Natural killer cell (primary cell): Measurements from ENCODE around the gene RBMS3. TPM values are rescaled to one million over a fixed set of nuclear protein-coding genes. Genes with fewer than 3 reads are reported as not detected.

Experiments used
- ATAC-seq, 3 donors: fragments of 150-1000 bp in 2 of 3; fragments of 200-7000 bp in 1 of 3; cut with Tn5 transposase; 1 replicate in 1 of 3; 2 replicates in 2 of 3; pipeline ENCODE4 v1.10.0; 2021; ENCODE audit warnings: mild to moderate bottlenecking in 2 of 3, moderate library complexity in 2 of 3
- DNase-seq, 2 donors: peaks; one replicate each; pipeline versions ENCODE4 v3.0.0 to v3.0.0-alpha.2; 2013 to 2021; ENCODE audit warnings: mixed read lengths in 1 of 2
- H3K27ac ChIP-seq: one replicate; pipeline ENCODE4 v1.5.1; 2013; ENCODE audit warnings: mild to moderate bottlenecking, low read length
- H3K27me3 ChIP-seq: one replicate; pipeline ENCODE4 v1.6.1; 2013; ENCODE audit warnings: low read length; ENCODE audit not compliant: control insufficient read depth, insufficient read depth
- H3K36me3 ChIP-seq: one replicate; pipeline ENCODE4 v1.6.1; 2013; ENCODE audit warnings: low read length; ENCODE audit not compliant: control insufficient read depth, insufficient read depth
- H3K4me1 ChIP-seq: one replicate; pipeline ENCODE4 v1.6.1; 2013; ENCODE audit warnings: low read length; ENCODE audit not compliant: control insufficient read depth, insufficient read depth
- H3K4me3 ChIP-seq: one replicate; pipeline ENCODE4 v1.5.1; 2013; ENCODE audit warnings: low read length
- H3K9me3 ChIP-seq: one replicate; pipeline ENCODE4 v1.6.1; 2013; ENCODE audit warnings: low read length; ENCODE audit not compliant: control insufficient read depth, insufficient read depth
- H3K27ac Mint-ChIP-seq, 2 donors: one replicate each; pipeline ENCODE4 v1.8.0; 2022; ENCODE audit warnings: mild to moderate bottlenecking in 2 of 2, mixed read lengths in 2 of 2, moderate library complexity in 1 of 2
- H3K27me3 Mint-ChIP-seq, 2 donors: one replicate each; pipeline ENCODE4 v1.8.0; 2022; ENCODE audit warnings: low read depth in 2 of 2, mixed read lengths in 2 of 2
- H3K36me3 Mint-ChIP-seq: one replicate; pipeline ENCODE4 v1.8.0; 2022; ENCODE audit warnings: mixed read lengths
- H3K4me1 Mint-ChIP-seq, 2 donors: one replicate each; pipeline ENCODE4 v1.8.0; 2022; ENCODE audit warnings: mixed read lengths in 2 of 2
- H3K4me3 Mint-ChIP-seq: one replicate; pipeline ENCODE4 v1.8.0; 2022; ENCODE audit warnings: mild to moderate bottlenecking, moderate library complexity, mixed read lengths
- H3K9me3 Mint-ChIP-seq, 2 donors: one replicate each; pipeline ENCODE4 v1.8.0; 2022; ENCODE audit warnings: mixed read lengths in 2 of 2
- WGBS: methylation state at CpG from one replicate; pipeline ENCODE4 v1.1.7; 2013; ENCODE audit warnings: missing lambda C conversion rate; ENCODE audit not compliant: insufficient coverage; 5-methylcytosine and 5-hydroxymethylcytosine counted together
- intact Hi-C: fragments of 100-400 bp; cut with micrococcal nuclease; formaldehyde crosslinking; loops from one replicate; pipeline ENCODE4 v1.14.2; 2022
- total RNA-seq, 4 donors: library from RNA; stranded (reverse); fragments of 120-200 nt in 1 of 4; gene quantifications; one replicate each; pipeline versions ENCODE4 v1.2.3 to v1.2.4, GENCODE V29; 2013 to 2022
- TF ChIP-seq, protein P1 (sequence below): fragments of 200-600 bp; IDR thresholded peaks from one replicate; pipeline ENCODE4 v1.8.0; 2022; ENCODE audit warnings: antibody characterized with exemption

Gene RBMS3
- total RNA-seq, 3 donors from 2014 or later (not counting 1 experiment from before 2014, with no cell fraction given): 0.16 TPM; not detected in 2

DNA sequence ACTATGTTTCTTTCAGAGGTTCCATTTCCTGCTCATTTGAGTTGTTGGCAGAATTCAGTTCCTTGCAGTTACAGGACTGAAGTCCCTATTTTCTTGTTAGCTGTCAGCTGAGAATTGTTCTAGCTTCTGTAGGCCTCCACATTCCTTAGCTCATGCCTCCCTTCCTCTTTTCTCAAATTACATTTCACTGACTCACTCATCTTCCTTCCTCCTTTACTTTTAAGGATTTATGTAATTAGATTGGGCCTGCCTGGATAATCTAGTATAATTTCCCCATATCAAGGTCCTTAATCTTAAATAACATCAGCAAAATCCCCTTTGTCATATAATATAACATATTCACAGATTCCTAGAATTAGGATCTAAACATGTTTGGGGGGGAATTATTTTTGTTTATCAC, 40.6 kb upstream of the RBMS3 start:
- Mint-ChIP-seq H3K36me3 (no peaks in the 10 kb centered on the region), H3K4me1 (no peaks in the 10 kb centered on the region), H3K4me3 (no peak overlapping the region), H3K27me3 (no peaks in the 10 kb centered on the region), H3K9me3 (peaks cover 0 to 8% of the 10 kb centered on the region in 2 donors), H3K27ac (no peak overlapping the region)
- H3K4me3 ChIP-seq: no peak overlapping the region
- TF ChIP-seq, protein P1, sequence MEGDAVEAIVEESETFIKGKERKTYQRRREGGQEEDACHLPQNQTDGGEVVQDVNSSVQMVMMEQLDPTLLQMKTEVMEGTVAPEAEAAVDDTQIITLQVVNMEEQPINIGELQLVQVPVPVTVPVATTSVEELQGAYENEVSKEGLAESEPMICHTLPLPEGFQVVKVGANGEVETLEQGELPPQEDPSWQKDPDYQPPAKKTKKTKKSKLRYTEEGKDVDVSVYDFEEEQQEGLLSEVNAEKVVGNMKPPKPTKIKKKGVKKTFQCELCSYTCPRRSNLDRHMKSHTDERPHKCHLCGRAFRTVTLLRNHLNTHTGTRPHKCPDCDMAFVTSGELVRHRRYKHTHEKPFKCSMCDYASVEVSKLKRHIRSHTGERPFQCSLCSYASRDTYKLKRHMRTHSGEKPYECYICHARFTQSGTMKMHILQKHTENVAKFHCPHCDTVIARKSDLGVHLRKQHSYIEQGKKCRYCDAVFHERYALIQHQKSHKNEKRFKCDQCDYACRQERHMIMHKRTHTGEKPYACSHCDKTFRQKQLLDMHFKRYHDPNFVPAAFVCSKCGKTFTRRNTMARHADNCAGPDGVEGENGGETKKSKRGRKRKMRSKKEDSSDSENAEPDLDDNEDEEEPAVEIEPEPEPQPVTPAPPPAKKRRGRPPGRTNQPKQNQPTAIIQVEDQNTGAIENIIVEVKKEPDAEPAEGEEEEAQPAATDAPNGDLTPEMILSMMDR: no peak
- DNase-seq (no peak), ATAC-seq (no peak)
- no peaks in the 10 kb centered on the region for H3K27me3 ChIP-seq
- no peaks in the 10 kb centered on the region for H3K36me3 ChIP-seq
- H3K27ac ChIP-seq: no peak overlapping the region
- intact Hi-C loops: no loop called here
- no peaks in the 10 kb centered on the region for H3K9me3 ChIP-seq
- H3K4me1 ChIP-seq: no peaks in the 10 kb centered on the region

DNA sequence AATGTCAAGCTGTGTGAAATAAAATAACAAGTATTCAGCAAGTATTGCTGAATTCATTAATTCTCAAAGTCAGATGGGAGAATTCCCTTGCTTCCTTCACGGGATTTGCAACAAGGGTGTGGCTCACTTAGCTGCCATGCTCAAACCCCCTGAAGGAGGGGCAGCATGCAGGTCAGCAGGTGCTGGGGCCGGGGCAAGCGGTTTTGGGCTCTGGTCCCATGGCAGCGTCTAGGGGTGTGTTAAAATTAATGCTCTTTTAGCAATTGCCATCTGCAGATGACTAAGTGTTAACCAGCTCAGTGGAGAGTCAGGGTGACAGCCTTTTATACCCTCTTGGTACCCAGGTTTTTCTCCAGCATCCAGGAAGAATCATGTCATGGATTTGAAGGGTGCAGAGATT, 40.0 kb upstream of the RBMS3 start:
- TF ChIP-seq, protein P1: no peak
- Histone ChIP-seq H3K27ac (no peak overlapping the region), H3K4me1 (no peaks in the 10 kb centered on the region), H3K4me3 (no peak overlapping the region), H3K27me3 (no peaks in the 10 kb centered on the region), H3K36me3 (no peaks in the 10 kb centered on the region), H3K9me3 (no peaks in the 10 kb centered on the region)
- 88% methylated on average over 4 of the region's 4 CpGs for WGBS
- H3K27me3 Mint-ChIP-seq: no peaks in the 10 kb centered on the region
- no peaks in the 10 kb centered on the region for H3K4me1 Mint-ChIP-seq
- peaks cover 0 to 8% of the 10 kb centered on the region in 2 donors for H3K9me3 Mint-ChIP-seq
- H3K36me3 Mint-ChIP-seq: no peaks in the 10 kb centered on the region
- intact Hi-C loops: no loop called here
- ATAC-seq (no peak), DNase-seq (no peak)
- no peak overlapping the region for H3K27ac Mint-ChIP-seq
- no peak overlapping the region for H3K4me3 Mint-ChIP-seq

DNA sequence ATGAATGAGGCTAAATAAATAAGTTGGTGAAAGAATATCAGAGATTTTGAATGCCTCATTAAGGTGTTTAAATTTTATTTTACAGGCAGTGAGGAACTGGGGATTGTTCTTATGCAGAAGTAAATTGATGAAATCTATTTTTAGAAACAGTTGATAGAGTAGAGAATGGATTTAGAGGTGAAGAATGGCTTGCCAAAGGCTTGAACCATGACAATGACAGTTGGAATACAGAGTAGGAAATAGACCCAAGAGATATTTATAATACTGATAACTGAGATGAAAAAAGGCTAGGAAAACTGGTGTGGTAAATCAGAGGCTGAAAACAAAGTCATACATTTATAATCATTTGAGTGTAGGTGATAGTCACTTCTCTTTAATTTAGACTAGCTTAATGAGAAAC, 39.0 kb upstream of the RBMS3 start:
- no peak for ATAC-seq
- no peak overlapping the region for H3K4me3 ChIP-seq
- peaks cover 0 to 8% of the 10 kb centered on the region in 2 donors for H3K9me3 Mint-ChIP-seq

DNA sequence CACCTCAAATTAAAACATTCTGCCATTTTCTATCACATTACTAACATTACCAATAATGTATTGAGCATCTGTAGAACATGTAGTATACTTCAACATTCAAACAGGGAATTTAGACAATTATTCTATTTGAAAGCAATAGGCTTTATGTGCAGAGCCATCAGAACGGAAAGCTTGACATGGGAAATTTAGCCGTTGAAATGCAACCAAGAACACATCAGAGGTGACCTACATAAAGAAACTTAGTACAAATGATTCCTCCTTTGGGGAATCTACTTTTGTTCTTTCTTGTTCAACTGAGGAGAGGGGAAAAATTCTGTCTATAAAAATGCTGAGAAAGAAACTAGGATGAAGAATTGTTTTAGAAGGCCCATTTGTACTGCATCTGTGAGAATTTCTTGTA, 38.6 kb upstream of the RBMS3 start:
- TF ChIP-seq, protein P1: no peak
- Mint-ChIP-seq H3K27me3 (no peaks in the 10 kb centered on the region), H3K4me1 (no peaks in the 10 kb centered on the region), H3K9me3 (peaks cover 3 to 9% of the 10 kb centered on the region in 2 donors), H3K27ac (no peak overlapping the region), H3K36me3 (no peaks in the 10 kb centered on the region), H3K4me3 (no peak overlapping the region)
- H3K27ac ChIP-seq: no peak overlapping the region
- H3K36me3 ChIP-seq: no peaks in the 10 kb centered on the region
- no peak overlapping the region for H3K4me3 ChIP-seq
- ATAC-seq: no peak
- no peaks in the 10 kb centered on the region for H3K4me1 ChIP-seq
- DNase-seq: no peak
- intact Hi-C loops: no loop called here
- H3K9me3 ChIP-seq: no peaks in the 10 kb centered on the region
- no peaks in the 10 kb centered on the region for H3K27me3 ChIP-seq
- WGBS: 100% methylated on average over 2 of the region's 2 CpGs

More for the DNA sequence above, 39.0 kb upstream of the RBMS3 start:
- intact Hi-C loops: no loop called here
- Mint-ChIP-seq H3K27ac (no peak overlapping the region), H3K27me3 (no peaks in the 10 kb centered on the region), H3K36me3 (no peaks in the 10 kb centered on the region), H3K4me1 (no peaks in the 10 kb centered on the region), H3K4me3 (no peak overlapping the region)
- TF ChIP-seq, protein P1: no peak
- H3K4me1 ChIP-seq: no peaks in the 10 kb centered on the region
- no peaks in the 10 kb centered on the region for H3K27me3 ChIP-seq
- no peaks in the 10 kb centered on the region for H3K9me3 ChIP-seq
- H3K36me3 ChIP-seq: no peaks in the 10 kb centered on the region
- no peak overlapping the region for H3K27ac ChIP-seq
- no peak for DNase-seq
